Stimulated activated CD4-positive, alpha-beta T cell treated with anti-CD3 and anti-CD28 coated beads, TNF-alpha, amount 100 ng/mL, for 24 hours (primary cell): Measurements from ENCODE around the gene LRIG3.
"Not testable (repeated sequence)": the region's sequence is repeated elsewhere in the genome, so short reads cannot be mapped to it uniquely, and the experiment has no call there.

Source experiments
- DNase-seq, 3 experiments: peaks; one replicate each; pipeline ENCODE4 v3.0.0-alpha.2; 2020; ENCODE audit warnings: low read depth in 3 of 3

The LRIG3 gene

DNA sequence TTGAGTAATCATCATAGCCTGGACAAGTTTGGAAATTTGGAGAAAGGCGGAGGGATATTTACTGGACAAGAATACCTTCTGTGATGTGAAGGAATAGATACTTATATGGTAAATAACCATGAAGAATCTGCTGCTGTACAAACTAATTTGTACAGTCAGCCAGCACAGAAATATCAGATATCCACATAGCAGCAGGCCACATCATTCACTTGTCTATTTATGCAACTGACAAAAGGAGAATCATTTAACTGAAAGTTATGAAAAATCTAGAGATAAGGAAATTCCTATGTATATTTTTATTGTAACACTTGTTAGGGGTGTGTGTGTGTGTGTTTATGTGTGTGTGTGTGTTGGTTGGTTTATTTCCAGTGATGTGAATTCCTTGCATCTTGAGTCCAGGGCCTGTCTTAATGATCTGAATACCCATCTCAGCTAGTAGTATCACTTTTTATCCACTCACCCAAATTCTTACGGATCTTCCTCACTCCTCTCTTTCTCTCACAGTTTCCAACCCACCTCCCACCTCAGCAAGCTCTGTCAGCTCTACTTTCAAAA, 10.5 kb upstream of the LRIG3 start:
- DNase-seq, result no peak

- no peak for DNase-seq
These were observed 6.8 kb upstream of the LRIG3 start for GRCh38 chr12:58927120-58927519.

GRCh38 chr12:58926586-58926985, 6.3 kb upstream of the LRIG3 start:
- no peak for DNase-seq

DNA sequence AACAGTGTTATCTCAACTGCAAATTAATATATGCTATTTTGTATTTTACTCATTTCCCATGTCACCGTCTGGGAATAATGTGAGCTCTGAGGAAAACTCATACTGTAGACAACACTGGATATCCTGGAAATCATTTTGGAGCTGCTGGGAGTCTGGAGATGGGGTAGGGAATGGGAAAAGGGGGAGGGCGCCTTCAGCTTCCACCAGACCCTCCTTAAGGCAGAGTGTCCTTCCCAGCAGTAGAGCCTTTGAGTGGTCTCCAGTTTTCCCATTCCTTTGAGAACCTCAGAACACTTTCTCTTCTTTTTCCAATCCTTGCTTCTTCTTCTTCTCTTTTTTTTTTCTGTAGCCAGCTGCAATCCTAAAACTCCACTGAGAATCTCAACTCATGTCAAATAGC, 5.4 kb upstream of the LRIG3 start:
- no peak for DNase-seq

- no peak for DNase-seq
These were observed 4.9 kb upstream of the LRIG3 start for GRCh38 chr12:58925111-58925611.

GRCh38 chr12:58924652-58925051, 4.3 kb upstream of the LRIG3 start:
- no peak for DNase-seq

DNA sequence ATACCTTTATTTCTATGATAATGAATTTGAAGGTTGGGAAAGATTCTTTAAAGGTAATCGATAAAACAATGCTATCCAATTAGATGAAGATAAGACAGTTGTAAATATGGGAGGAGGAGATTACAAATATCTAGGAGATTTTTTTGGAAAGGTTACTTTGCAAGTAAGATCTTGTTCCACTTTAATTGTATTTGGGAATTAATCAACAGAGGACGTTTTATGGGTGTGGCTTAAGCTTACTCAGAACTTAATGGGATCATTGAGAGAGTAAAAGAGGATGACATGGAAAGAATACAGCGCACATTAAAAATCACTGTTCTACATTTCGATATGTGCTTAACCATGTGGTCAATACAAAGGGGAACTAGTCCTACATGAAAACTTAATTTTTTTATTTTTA, 3.5 kb upstream of the LRIG3 start:
- DNase-seq, result no peak

GRCh38 chr12:58922849-58923248, 2.5 kb upstream of the LRIG3 start:
- no peak for DNase-seq

GRCh38 chr12:58920961-58921861, 907 bp upstream of the LRIG3 start:
- no peak for DNase-seq

DNA sequence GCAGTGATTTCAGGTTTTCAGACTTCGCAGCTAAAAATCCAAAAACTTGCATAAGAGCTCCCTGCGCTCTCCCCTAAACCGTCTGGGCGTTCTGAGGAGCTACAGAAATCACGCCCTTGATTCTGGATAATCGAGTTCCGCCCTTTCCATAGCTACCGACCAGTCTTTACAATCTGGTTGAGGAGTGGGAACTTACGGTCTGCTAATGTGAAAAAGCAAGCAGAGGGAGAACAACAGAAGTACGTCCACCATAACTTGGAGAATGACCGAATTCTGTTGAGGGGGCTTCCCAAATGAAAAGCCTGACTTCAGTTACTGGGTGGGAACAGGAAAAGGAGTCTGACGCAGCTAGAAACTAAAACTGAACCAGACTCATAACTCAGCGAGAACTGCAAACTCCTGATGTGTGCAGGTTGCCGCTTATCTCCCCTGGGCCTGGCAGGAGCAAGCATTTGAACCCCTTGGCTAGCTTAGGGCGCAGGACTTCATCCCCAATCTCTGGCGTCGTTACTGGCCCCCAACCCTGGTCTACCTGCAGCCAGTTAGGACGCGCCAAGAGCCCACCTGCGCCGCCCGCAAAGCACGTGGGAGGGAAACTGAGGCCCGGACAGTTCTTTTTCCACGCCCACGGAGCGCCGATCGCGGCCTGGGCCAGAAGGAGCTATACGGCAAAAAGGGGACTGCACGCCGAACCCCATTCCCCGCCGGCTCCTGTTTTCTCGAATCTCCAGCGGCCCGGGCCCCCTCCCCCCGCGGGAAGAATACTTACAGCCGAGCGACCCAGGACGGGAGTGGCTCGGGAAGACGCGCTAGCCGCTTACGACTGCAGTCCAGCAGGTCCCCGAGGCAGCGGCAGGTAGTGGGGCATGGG, 838 bp downstream of the LRIG3 start:
- DNase-seq, result no peak

DNA sequence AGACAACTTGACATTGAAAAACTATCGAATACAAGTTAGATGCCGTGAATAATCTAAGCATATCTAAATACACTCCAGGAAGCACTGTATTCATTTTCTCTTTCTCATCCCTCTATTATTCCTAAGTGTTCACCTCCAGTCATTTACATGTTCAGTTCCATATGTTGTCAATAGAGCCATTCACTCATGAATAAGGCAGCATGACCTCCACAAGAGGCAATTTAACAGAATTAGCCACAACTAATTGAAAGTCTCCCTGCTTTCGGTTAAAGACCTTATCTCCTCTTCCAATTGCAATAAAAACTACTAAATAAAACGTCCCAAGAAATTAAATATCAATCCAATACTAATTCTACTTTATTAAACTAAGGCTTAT, 1.8 kb downstream of the LRIG3 start:
- no peak for DNase-seq

GRCh38 chr12:58917699-58918468, 2.4 kb downstream of the LRIG3 start:
- DNase-seq, result no peak

GRCh38 chr12:58916921-58917511, 3.3 kb downstream of the LRIG3 start:
- DNase-seq, result no peak

GRCh38 chr12:58916161-58916621, 4.1 kb downstream of the LRIG3 start:
- no peak for DNase-seq

GRCh38 chr12:58915634-58916033, 4.7 kb downstream of the LRIG3 start:
- DNase-seq, result no peak

GRCh38 chr12:58915037-58915436, 5.3 kb downstream of the LRIG3 start:
- DNase-seq, result no peak

GRCh38 chr12:58914457-58914856, 5.8 kb downstream of the LRIG3 start:
- DNase-seq, result no peak

DNA sequence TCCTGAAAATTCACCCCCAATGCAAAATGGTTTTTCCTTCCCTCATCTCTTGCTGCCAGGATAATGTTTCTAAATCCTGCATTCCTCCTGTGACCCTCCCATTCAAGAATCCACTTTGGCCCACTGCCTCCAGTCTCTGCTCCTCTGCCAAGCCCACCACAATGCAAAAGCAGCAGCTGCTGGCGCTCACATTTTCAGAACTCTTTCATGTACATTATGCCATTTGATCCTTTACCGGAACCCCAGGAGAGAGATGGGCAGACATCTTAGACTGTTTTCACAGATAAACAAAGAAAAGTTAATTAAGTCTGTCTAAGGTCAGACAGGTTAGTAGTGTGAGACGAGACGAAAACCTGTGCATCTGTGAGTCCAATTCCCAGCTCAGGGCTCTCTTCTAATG, 12.9 kb downstream of the LRIG3 start:
- DNase-seq, result no peak

- no peak for DNase-seq
These were observed 13.4 kb downstream of the LRIG3 start for GRCh38 chr12:58906917-58907316.

DNA sequence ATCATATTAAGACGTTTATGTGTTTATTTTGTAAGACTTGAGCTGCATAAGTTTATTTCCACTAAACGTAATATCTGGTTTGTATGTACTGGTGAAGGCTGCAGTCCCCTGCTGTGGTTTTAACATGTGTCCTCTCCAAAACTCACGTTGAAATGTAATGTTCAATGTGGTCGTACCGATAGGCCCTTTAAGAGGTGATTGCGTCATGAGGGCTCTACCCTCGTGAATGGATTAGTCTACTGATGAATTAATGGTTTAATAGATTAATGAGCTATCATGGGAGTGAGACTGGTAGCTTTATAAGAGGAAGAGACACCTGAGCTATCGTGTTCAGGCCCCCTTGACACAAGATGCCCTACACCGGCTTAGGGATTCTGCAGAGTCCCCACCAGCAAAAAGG, 14.9 kb downstream of the LRIG3 start:
- DNase-seq, result no peak

DNA sequence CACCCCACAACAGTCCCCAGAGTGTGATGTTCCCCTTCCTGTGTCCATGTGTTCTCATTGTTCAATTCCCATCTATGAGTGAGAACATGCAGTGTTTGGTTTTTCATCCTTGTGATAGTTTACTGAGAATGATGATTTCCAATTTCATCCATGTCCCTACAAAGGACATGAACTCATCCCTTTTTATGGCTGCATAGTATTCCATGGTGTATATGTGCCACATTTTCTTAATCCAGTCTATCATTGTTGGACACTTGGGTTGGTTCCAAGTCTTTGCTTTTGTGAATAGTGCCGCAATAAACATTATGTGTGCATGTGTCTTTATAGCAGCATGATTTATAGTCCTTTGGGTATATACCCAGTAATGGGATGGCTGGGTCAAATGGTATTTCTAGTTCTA, 17.6 kb downstream of the LRIG3 start:
- not testable (repeated sequence) for DNase-seq
